HL-60/S4 treated with retinoic acid at 250 ng/mL for 4 days and 3 days (cell line): ENCODE measurements around the gene SMAD1.
"Not testable (repeated sequence)": the region's sequence is repeated elsewhere in the genome, so short reads cannot be mapped to it uniquely, and the experiment has no call there.

Experiments
- in situ Hi-C: fragments of 300-500 bp; cut with MboI; formaldehyde crosslinking; loops from 2 replicates; pipeline ENCODE4 v1.7.0; 2022; ENCODE audit warnings: low sequenced_read_pairs

SMAD1 gene

DNA sequence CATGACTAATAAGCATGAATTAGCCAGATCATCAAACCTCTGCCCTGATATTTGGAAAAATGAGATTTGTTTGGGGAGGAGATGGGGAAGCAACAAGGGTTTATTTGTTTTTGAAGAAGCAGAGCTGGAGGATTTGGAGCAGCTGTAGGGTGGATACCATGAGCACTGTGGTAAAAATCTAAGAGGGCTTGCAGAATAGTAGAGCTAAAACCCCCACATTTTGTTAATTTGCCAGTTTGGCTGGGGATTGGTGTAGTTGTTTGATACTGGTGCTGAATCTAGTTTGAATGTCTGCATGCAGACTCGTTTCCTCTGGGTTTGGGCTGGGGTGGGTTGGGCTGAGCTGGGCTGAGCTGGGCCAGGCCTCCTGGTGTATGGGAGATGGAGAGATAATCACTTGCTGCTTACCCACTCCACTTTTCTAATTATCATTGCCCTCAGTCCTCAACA lies 43.7 kb downstream of the SMAD1 start:
- in situ Hi-C loops: no loop called here

DNA sequence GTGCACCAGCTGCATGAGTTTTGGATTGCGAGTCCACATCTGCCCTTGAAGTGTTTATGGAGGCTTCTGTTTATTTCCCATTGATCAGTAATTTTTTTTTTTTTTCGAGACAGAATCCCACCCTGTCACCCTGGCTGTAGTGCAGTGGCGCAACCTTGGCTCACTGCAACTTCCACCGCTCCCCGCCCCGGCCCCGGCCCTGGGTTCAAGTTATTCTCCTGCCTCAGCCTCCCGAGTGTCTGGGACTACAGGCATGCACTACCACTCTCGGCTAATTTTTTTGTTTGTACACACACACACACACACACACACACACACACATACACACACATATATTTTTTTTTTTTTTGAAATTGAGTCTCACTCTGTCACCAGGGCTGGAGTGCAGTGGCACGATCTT lies 46.1 kb downstream of the SMAD1 start:
- in situ Hi-C loops: no loop called here

DNA sequence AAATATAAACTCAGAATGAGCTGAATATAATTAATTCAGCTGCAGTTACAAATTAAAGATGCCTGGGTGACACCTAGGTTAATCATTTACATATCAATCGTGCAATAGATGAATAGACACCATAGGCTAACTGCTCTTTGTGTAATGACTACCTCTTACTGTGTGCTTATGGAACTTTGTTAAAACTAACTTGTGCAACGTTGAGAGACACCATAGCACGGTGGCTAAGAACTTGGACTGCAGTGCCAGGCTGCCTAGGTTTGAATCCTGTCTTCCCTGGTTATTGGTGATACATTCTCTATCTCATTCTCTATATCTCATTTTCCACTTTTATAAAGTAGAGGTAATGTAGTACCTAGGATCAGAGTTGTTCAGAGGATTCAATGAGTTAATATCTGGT lies 46.9 kb downstream of the SMAD1 start:
- in situ Hi-C loops: no loop called here

DNA sequence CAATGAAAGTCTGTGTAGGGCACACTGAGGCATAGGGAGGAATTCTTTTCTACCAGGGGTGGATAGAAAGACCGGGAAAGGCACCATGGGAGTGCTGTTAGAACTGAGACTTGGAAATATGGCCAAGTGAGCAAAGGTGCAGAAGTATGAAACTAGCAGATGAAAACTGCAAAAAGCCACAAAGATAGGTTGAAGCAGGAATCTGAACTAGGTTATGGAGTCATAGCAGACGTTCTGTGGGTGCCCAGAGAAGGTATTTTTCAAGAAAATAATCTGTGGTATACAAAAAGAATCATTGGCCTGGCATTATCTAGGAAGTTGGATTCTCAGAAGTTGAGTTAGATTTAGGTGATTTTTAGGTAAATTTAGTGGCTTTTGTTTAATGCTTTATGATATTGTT lies 48.5 kb downstream of the SMAD1 start:
- in situ Hi-C loops: no loop called here

DNA sequence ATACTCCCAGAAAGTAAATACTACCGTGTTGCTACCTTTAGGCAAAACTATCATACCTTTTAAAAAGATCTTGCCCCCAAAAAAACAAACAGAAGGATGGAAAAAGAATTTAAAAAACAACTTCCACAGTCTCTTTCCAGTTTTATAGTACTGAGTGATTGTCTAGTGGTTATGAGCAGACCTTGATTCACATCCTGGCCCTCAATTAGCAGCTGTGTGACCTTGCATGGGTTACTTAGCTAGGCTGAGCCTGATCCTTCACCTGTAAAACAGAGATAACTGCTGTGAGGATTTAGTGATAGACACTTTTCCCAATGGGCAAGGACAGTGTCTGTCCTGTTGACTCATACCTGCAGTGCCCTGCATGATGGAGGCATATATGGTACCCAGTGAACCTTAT lies 49.0 kb downstream of the SMAD1 start:
- in situ Hi-C loops: no loop called here

DNA sequence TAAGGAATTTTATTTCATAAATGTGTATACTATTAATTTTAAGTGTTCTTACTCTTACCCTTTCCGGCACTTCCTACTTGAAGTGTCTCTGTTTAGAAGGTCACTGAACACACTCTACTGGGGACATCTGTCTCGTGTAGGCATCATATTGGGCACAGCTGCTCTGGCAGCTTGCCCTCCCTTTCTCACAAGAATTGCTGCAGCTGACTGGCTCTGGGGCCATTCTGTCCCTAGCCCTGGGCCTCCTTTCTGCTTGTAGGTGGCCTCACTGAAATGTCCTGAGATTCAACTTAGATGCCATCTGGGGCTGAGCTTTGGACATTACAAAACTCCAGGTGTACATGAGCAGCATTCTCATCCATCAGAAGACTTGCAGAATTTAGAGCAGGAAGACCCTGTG lies 49.6 kb downstream of the SMAD1 start:
- in situ Hi-C loops: no loop called here

DNA sequence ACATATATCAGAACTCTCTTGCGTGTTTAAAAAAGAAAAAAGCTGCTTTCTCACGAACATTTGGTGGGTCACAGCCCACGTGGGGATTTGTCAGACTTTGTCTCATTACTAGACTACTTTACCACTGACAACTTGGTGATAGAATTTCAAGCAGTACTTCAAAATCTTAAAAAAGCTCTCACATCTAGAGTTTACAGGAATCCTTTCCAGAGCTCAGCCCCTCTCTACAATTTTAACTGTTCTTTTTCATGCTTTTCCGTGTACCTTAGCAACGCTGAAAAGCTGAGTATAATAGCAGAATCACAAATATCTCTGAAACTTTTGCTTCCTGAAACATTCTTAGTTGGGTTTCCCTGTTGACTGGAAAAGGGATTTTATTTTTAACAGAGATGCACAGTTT lies 50.2 kb downstream of the SMAD1 start:
- in situ Hi-C loops: no loop called here

DNA sequence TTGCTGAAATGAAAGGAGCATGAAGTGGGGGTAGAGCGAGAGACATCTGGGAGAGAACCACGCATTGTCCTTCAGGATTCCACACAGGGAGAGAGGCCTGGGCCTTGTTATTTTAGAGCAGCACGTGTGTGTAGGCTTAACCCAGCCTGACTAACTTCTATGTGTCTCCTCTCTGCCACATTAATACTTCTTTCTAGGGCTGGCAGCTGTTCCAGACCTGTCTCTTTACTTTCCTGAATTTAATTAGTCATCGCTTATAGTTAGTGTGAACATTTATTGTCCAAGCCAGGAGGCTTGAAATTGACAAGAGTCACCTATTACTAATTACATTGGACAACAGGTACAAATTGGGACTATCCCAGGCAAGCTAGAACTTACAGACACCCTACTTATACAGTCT lies 51.3 kb downstream of the SMAD1 start:
- in situ Hi-C loops: no loop called here

DNA sequence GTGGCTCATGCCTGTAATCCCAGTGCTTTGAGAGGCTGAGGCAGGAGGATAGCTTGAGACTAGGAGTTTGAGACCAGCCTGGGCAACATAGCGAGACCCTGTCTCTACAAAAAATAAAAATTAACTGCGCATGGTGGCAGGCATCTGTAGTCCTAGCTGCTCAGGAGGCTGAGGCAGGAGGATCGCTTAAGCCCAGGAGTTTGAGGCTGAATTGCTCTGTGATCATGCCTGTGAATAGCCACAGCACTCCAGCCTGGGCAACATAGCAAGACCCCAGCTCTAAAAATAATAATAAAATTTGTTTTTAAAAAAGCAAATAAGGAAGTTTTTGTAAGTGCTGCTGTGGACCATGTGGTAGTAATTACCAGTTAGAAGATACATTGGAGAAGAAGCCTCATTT lies 51.8 kb downstream of the SMAD1 start:
- in situ Hi-C loops: not testable (repeated sequence)

DNA sequence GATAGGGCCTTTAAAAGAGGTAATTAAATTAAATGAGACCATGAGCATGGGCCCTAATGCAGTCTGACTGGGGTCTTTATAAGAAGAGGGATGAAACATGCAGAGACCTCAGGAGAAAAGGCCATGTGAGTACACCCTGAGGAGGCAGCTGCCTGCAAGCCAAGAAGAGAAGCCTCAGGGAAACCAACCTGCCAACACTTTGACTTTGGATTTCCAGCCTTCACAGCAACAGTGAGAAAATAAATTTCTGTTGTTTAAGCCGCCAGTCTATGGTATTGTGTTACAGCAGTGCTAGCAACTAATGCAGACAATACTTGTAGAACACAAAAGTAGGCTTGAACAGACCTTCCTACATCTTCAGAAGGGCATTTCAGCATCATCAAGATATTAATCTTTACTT lies 52.3 kb downstream of the SMAD1 start:
- in situ Hi-C loops: no loop called here

DNA sequence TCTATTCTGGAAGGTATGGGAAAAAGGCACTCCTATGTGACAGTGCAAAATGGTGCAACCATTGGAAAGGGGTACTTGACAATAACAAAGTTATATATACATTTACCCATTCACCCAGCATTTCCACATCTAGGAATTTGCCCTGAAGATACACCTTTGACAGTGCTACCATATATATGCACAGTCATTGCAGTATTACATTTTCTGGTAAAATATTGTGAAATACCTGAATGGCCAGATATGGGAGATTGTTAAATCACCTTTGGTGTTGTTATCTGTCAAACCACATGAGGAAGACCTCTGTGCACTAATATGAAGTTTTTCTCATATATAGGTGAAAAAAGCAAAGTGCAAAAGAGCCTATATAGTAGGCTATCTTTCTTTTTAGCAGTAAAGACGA lies 53.5 kb downstream of the SMAD1 start:
- in situ Hi-C loops: no loop called here

DNA sequence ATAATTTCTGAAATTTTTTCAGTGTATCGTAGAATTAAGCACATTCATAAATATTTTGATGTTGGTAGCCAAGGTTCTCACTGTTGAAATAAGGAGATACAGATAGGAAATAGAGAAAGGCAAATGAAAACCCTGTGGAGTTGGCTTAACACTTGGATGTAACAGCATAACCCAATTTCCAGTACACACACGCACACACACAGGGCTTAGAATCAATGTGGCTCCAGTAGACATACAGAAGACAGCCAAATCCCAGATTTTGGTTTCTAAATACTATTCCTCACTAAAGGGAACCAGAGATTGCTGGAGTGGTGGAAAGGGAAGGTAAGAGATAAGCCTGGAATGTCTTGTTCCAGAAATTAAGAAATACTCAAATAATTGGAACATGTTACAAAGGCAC lies 54.4 kb downstream of the SMAD1 start:
- in situ Hi-C loops: no loop called here

DNA sequence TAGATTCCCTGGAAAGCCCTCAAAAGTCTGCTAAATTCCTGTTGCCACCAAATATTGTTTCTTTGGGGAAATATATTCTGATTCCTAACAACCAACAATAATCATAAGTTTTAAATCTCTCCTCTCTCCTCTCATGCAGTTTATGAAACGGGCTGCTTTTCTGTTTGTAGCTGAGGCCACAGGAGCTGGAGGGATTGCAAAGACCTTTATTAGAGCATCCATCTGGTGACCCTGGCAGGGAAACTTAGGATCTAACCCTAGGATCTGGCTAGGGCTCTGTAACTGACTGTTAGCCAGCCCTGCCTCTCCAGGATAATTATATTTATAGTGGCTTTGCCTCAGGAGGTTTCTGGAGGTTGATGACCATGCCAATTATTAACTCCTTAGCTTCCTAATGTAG lies 56.9 kb downstream of the SMAD1 start:
- in situ Hi-C loops: no loop called here

DNA sequence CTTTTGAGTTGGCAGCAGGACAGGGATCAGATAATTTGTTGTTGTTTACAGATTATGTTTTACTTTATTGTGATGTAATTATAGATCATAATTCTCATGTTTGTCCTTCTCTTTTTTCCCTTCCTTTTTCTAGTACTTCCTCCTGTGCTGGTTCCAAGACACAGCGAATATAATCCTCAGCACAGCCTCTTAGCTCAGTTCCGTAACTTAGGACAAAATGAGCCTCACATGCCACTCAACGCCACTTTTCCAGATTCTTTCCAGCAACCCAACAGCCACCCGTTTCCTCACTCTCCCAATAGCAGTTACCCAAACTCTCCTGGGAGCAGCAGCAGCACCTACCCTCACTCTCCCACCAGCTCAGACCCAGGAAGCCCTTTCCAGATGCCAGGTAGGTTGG lies 58.0 kb downstream of the SMAD1 start:
- in situ Hi-C loops: no loop called here

DNA sequence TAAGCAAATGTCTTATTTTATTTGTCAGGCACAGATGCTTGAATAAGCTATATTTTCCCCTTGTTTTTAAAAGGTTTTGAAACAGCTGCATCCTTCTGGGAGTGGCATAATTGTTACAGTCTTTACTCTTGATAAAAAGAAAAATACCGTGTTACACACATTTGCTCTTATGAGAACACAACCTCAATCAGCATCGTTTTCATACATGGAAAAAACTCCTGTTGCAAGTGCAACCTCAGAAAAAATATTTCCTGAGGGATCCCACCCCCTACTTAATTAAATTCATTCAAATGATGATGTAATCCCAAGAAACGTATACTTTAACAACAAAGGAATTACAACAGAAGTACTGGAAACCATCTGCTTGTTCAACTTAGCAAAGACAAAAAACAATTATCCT lies 58.6 kb downstream of the SMAD1 start:
- in situ Hi-C loops: no loop called here

DNA sequence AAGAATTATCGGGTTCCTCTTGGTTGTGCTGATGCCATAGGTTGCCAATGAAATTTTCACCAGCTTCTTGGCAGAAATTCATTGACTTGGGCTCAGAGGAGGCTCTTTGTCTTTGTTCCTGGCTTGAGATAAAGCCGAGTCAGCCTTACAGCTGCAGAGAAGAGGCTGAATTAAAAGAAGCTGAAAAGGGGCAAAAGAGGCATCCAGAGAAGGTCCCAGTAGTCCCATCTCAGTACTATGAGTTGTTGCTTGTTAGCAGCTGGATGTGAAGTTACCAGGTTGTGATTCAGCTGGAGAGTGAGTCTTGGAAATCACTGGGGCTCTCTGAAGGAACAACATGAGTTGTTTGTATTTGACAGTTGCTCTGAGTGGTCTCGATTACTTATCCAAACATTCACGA lies 59.7 kb downstream of the SMAD1 start:
- in situ Hi-C loops: no loop called here

DNA sequence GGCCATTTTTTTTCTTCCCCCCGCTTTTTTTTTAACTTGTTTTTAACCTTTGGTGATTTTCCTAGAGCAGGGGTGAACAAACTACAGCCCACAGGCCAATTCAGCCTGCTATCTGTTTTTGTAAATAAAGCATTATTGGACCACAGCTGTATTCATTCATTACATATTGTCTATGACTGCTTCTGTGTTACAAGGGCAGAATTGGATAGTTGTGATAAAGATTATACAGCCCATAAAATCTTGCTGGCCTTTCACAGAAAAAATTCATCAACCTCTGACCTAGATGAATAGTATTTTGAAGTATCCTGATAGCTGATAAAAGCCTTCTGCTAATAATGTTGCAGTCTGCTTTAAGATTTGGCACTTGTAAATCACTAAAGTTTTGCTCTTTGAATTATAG lies 63.4 kb downstream of the SMAD1 start:
- in situ Hi-C loops: no loop called here

DNA sequence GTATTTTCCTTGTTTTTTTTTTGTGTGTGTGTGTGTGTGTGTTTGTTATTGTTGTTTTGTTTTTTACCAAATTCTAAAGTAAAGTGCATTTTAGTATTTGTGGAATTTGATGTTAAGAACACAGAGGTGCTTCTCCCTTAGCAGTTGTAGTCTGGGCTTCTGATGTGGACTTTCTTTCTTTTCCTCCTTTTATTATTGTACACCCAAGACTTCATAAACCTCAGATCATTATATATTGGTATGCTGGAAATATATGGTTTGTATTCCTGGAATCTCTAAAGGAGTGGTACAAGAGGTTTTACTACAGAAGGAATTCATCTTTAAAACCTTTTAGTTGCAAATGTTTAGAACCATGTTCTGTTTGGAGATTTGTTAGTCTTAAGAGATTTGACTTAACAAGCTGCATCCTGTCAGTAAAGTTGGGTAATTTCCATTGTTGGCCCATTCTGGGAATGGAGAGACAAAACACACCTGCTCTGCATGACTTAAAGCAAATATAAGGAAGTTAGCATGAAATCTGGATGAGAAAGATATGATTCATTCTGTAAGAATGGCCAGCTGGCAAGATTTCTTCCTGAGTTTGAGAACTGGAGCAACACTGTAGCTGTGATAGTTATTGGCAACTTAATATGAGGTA lies 64.0 kb downstream of the SMAD1 start:
- in situ Hi-C loops: no loop called here

DNA sequence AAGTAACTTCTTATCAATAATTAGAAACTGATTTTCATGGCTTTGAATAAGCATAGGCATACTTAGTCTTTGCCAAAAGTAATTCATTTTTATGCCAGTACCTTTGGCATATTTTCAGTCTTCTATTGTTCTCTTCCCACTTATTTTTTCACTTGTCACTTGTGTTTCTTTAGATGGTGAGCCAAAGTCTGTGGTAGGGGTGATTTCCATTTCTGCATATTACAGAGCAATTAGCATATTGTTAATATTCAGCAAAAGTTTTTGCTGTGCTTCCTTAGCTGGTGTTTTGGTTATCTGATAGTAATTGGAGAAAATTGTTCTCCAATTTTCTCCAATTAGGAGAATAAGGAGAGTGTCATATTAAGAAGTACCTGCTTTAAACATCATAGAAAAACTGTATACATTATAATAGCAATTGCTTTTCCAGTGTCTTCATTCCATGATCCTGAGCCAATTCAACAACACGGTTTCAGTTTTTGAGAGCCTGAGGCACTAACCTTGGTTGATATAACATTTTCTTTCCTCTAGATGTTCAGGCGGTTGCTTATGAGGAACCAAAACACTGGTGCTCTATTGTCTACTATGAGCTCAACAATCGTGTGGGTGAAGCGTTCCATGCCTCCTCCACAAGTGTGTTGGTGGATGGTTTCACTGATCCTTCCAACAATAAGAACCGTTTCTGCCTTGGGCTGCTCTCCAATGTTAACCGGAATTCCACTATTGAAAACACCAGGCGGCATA lies 64.7 kb downstream of the SMAD1 start:
- in situ Hi-C loops: no loop called here

DNA sequence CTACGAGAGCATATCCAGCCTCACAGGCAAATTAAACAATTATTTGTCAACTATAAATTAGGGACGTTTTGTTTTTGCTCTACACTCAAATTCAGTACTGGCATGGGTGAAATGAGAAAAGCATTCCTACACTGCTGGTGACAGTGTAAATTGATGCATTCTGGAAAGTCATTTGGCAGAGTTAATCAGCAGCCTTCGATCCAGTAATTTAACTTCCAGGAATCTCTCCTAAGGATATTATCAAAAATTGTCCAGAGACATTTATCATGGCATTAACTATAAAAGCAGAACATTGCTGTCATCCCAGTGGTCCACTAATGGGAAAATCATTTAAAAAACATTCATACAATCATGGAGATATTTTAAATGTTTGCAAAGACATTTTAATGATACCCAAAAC lies 70.0 kb downstream of the SMAD1 start:
- in situ Hi-C loops: loop anchor here (25.0 kb wide), 1 partner anchor 314 kb away; no protein-coding TSS in a partner anchor

DNA sequence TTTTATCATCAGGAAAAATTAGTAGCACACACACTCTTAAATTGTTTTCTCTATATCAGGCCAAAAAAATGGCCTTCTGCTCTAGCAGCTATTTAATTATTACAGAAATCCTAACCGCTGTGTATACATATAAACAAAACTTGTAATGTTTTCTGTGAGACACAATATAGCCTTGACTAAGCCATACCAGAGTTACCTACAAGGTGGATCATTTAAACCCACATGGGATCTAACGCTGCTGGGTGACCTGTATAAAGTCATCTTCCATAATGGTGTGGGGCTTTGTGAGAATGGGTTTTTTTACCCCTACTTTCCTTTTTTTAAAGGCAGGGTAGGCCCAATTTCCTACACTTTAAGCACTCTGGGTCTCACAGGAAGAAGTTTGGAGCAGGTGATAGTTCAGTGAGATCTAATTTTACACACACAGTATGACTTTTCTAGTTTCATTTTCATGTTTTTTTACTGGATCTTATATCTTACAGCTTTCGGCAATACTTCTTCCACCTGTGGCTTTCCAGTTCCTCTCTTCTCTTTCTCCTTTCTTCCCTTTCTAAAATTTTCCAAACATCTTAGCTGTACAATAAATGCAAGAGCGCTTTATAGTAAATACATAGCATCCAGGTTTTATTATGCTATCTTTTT lies 70.6 kb downstream of the SMAD1 start:
- in situ Hi-C loops: loop anchor here (25.0 kb wide), 1 partner anchor 315 kb away; no protein-coding TSS in a partner anchor

DNA sequence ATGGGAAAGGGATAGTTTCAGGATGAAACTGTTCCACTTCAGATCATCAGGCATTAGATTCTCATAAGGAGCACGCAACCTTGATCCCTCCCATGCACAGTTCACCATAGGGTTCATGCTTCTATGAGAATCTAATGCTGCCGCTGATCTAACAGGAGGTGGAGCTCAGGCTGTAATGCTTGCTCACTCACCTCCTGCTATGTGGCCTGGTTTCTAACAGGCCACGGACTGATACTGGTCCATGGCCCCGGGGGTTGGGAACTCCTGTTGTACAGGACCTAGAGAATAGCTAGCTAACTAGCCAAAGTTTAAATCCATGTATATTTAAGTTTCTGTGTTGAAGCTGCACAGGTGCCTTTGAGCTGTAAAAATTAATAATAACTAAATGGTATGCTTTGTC lies 71.7 kb downstream of the SMAD1 start:
- in situ Hi-C loops: loop anchor here (25.0 kb wide), 1 partner anchor 316 kb away; no protein-coding TSS in a partner anchor
